CD14-positive monocyte (primary cell): ENCODE results near the gene RASGRF2. TPM values are rescaled to one million over a fixed set of nuclear protein-coding genes. Genes with fewer than 3 reads are reported as not detected.
A peak's percentile ranks its signal among the peaks of the same experiment; 100 is the strongest.

Experiments used
- DNase-seq, 3 donors: peaks; one replicate each; pipeline ENCODE4 v3.0.0-alpha.2; 2011 to 2022
- H2AFZ ChIP-seq: 2 replicates; pipeline ENCODE4 v1.6.0; 2012; ENCODE audit warnings: mild to moderate bottlenecking, low read depth, low read length, inconsistent platforms; ENCODE audit not compliant: insufficient read depth, poor library complexity, severe bottlenecking
- H3K27ac ChIP-seq, 2 donors: 1 replicate in 1 of 2; 2 replicates in 1 of 2; pipeline ENCODE4 v1.5.1; 2012 to 2013; ENCODE audit warnings: low read length in 2 of 2, control low read depth in 1 of 2, inconsistent platforms in 1 of 2, low read depth in 1 of 2, mild to moderate bottlenecking in 1 of 2
- H3K27me3 ChIP-seq, 2 donors: one replicate each; pipeline versions ENCODE4 v1.6.0 to v1.6.1; 2011 to 2013; ENCODE audit warnings: low read length in 2 of 2; ENCODE audit not compliant: control insufficient read depth in 2 of 2, insufficient read depth in 2 of 2
- H3K36me3 ChIP-seq, 2 donors: replicated peaks in 1 of 2; 1 replicate in 1 of 2; 2 replicates in 1 of 2; pipeline versions ENCODE4 v1.5.1 to v1.6.1; 2012 to 2013; ENCODE audit warnings: low read length in 2 of 2, control low read depth in 1 of 2, inconsistent platforms in 1 of 2, mild to moderate bottlenecking in 1 of 2; ENCODE audit not compliant: insufficient read depth in 2 of 2, control insufficient read depth in 1 of 2
- H3K4me1 ChIP-seq, 2 donors: 1 replicate in 1 of 2; 2 replicates in 1 of 2; pipeline versions ENCODE4 v1.5.1 to v1.6.1; 2012 to 2013; ENCODE audit warnings: low read length in 2 of 2, control low read depth in 1 of 2, inconsistent platforms in 1 of 2, mild to moderate bottlenecking in 1 of 2, moderate library complexity in 1 of 2; ENCODE audit not compliant: insufficient read depth in 2 of 2, control insufficient read depth in 1 of 2
- H3K4me2 ChIP-seq: replicated peaks from 2 replicates; pipeline ENCODE3; 2012; ENCODE audit warnings: low read length, moderate library complexity, mild to moderate bottlenecking; ENCODE audit not compliant: poor library complexity, severe bottlenecking; ENCODE audit errors: extremely low read depth
- H3K4me3 ChIP-seq, 3 experiments: fragments of 200-600 bp in 1 of 3; sonication (generic) in 1 of 3; replicated peaks in 1 of 3; 1 replicate in 2 of 3; 2 replicates in 1 of 3; pipeline ENCODE4 v1.5.1; 2011 to 2013; ENCODE audit warnings: low read length in 3 of 3, mild to moderate bottlenecking in 3 of 3, control low read depth in 2 of 3, low read depth in 2 of 3, inconsistent platforms in 1 of 3, moderate library complexity in 1 of 3
- H3K79me2 ChIP-seq: 2 replicates; pipeline ENCODE4 v1.6.0; 2012; ENCODE audit warnings: mild to moderate bottlenecking, control low read depth, inconsistent platforms, low read length, moderate library complexity; ENCODE audit not compliant: insufficient read depth
- H3K9ac ChIP-seq: 2 replicates; pipeline ENCODE4 v1.6.0; 2017; ENCODE audit warnings: low read length, mild to moderate bottlenecking; ENCODE audit not compliant: insufficient read depth, poor library complexity, severe bottlenecking
- H3K9me3 ChIP-seq, 2 donors: replicated peaks in 1 of 2; 1 replicate in 1 of 2; 2 replicates in 1 of 2; pipeline versions ENCODE4 v1.5.1 to v1.6.1; 2012 to 2013; ENCODE audit warnings: low read length in 2 of 2, control low read depth in 1 of 2; ENCODE audit not compliant: control insufficient read depth in 1 of 2, insufficient read depth in 1 of 2
- H4K20me1 ChIP-seq: 2 replicates; pipeline ENCODE4 v1.6.0; 2012; ENCODE audit warnings: mild to moderate bottlenecking, low read length, control low read depth, moderate library complexity; ENCODE audit not compliant: insufficient read depth
- H3K27ac Mint-ChIP-seq, 7 donors: one replicate each; pipeline ENCODE4 v1.8.0; 2020; ENCODE audit warnings: mild to moderate bottlenecking in 7 of 7, mixed read lengths in 7 of 7, moderate library complexity in 6 of 7, inconsistent platforms in 2 of 7
- H3K27me3 Mint-ChIP-seq, 3 donors: one replicate each; pipeline ENCODE4 v1.8.0; 2021 to 2022; ENCODE audit warnings: low read depth in 3 of 3, mild to moderate bottlenecking in 3 of 3, mixed read lengths in 3 of 3, moderate library complexity in 3 of 3, inconsistent platforms in 1 of 3
- H3K36me3 Mint-ChIP-seq, 2 donors: one replicate each; pipeline ENCODE4 v1.8.0; 2020; ENCODE audit warnings: mixed read lengths in 2 of 2, inconsistent platforms in 1 of 2, mild to moderate bottlenecking in 1 of 2
- H3K4me1 Mint-ChIP-seq: one replicate; pipeline ENCODE4 v1.8.0; 2020; ENCODE audit warnings: mild to moderate bottlenecking, mixed read lengths
- H3K4me3 Mint-ChIP-seq, 2 donors: one replicate each; pipeline ENCODE4 v1.8.0; 2020; ENCODE audit warnings: mild to moderate bottlenecking in 2 of 2, mixed read lengths in 2 of 2, moderate library complexity in 1 of 2
- H3K9me3 Mint-ChIP-seq, 7 donors: one replicate each; pipeline ENCODE4 v1.8.0; 2020 to 2022; ENCODE audit warnings: mixed read lengths in 7 of 7, mild to moderate bottlenecking in 6 of 7, moderate library complexity in 6 of 7, inconsistent platforms in 2 of 7
- CTCF ChIP-seq: fragments of 200-600 bp; IDR thresholded peaks from one replicate; pipeline ENCODE4 v1.8.0; 2022; ENCODE audit warnings: antibody characterized with exemption, mild to moderate bottlenecking
- WGBS: methylation state at CpG from one replicate; pipeline ENCODE4 v1.1.5; 2013; ENCODE audit warnings: missing lambda C conversion rate; ENCODE audit not compliant: insufficient coverage; 5-methylcytosine and 5-hydroxymethylcytosine counted together
- intact Hi-C, 2 donors: fragments of 100-400 bp; cut with micrococcal nuclease; formaldehyde crosslinking; loops; one replicate each; pipeline versions ENCODE4 v1.15.0 to v1.15.1; 2023
- polyA plus RNA-seq, 3 donors: library from polyadenylated mRNA; depleted of rRNA in 1 of 3; unstranded in 2 of 3; stranded (reverse) in 1 of 3; fragments of 300-500 nt in 2 of 3; fragments of >200 nt in 1 of 3; fragmentation: Illumina TruSeq in 2 of 3; gene quantifications; 1 replicate in 2 of 3; 2 replicates in 1 of 3; pipeline ENCODE4 v1.2.3, GENCODE V29; 2012 to 2021

The RASGRF2 gene
- polyA plus RNA-seq, 3 donors: 0.01 to 0.02 TPM; not detected in 1

GRCh38 chr5:81195335-81195929, 235.3 kb downstream of the RASGRF2 start:
- Histone ChIP-seq H3K4me3 (no peak overlapping the region), H3K4me1 (no peaks in the 10 kb centered on the region), H3K9me3 (no peaks in the 10 kb centered on the region), H3K36me3 (no peaks in the 10 kb centered on the region), H3K4me2 (no peak overlapping the region), H3K27ac (no peak overlapping the region), H3K27me3 (no peaks in the 10 kb centered on the region), H4K20me1 (no peaks in the 10 kb centered on the region), H3K9ac (no peak overlapping the region), H2AFZ (peak overlapping the region; percentile 24), H3K79me2 (no peaks in the 10 kb centered on the region)
- Mint-ChIP-seq H3K36me3 (no peaks in the 10 kb centered on the region), H3K4me1 (peaks cover 5% of the 10 kb centered on the region), H3K27me3 (peaks cover 13 to 20% (median 15%) of the 10 kb centered on the region in 3 donors), H3K9me3 (peaks cover 0 to 5% (median 0%) of the 10 kb centered on the region in 7 donors), H3K27ac (no peak overlapping the region), H3K4me3 (no peak overlapping the region)
- TF ChIP-seq CTCF: peak; percentile 71
- WGBS: no CpG with 5 or more reads among the region's 5 CpGs
- no peak for DNase-seq
- intact Hi-C loops: no loop called here

- Histone ChIP-seq H3K79me2 (no peaks in the 10 kb centered on the region), H3K4me2 (no peak overlapping the region), H3K9me3 (no peaks in the 10 kb centered on the region), H3K27ac (no peak overlapping the region), H3K4me3 (no peak overlapping the region), H3K9ac (no peak overlapping the region), H3K36me3 (no peaks in the 10 kb centered on the region), H3K27me3 (no peaks in the 10 kb centered on the region), H2AFZ (no peak overlapping the region), H3K4me1 (no peaks in the 10 kb centered on the region), H4K20me1 (no peaks in the 10 kb centered on the region)
- Mint-ChIP-seq H3K27ac (no peak overlapping the region), H3K27me3 (peaks cover 0 to 6% (median 2%) of the 10 kb centered on the region in 3 donors), H3K4me3 (no peak overlapping the region), H3K9me3 (no peaks in the 10 kb centered on the region), H3K36me3 (no peaks in the 10 kb centered on the region), H3K4me1 (no peaks in the 10 kb centered on the region)
- 88% methylated on average over 2 of the region's 2 CpGs for WGBS
- TF ChIP-seq CTCF: no peak
- intact Hi-C loops: no loop called here
- no peak for DNase-seq
These were observed 242.5 kb downstream of the RASGRF2 start for GRCh38 chr5:81202655-81203054.
